ENCODE data around the gene OSTF1. TPM values are rescaled to one million over a fixed set of nuclear protein-coding genes. Genes with fewer than 3 reads are reported as not detected.

The OSTF1 gene
- total RNA-seq (2022) (6.5 and 7.0 TPM in 2 replicates), Bru-seq, nascent RNA (percentile 46 among the genes with signal in this experiment), BruChase-seq, experiment 1, labeled RNA remaining after a 2-hour chase (percentile 43 among the genes with signal in this experiment), BruChase-seq, experiment 2, labeled RNA remaining after a 6-hour chase (percentile 45 among the genes with signal in this experiment)
- long read RNA-seq, transcript OSTF1-201 (10 exons, 1,319 nt): major isoform, 9 of 10 reads
- long read RNA-seq, partial matches to known transcripts: 0 of 10 reads
- long read RNA-seq, other reads (novel, unspliced or antisense): 1 of 10 reads

- ChIA-PET POLR2A (interaction anchor here (1.0 kb wide), 1 partner anchor 59 kb away, joined by 4 read pairs; no protein-coding TSS in a partner anchor), CTCF (no interaction called here)
- H3K36me3 Mint-ChIP-seq (ENCODE audit: insufficient read depth, unreplicated experiment): peaks cover under 1% of the 10 kb centered on the region
- no TSS peak for BruUV-seq (replicated peaks)
- no peak for TF ChIP-seq CTCF (IDR thresholded peaks at IDR 0.05; ENCODE audit: insufficient read depth in 1 of 2, low read depth in 1 of 2, low read length in 1 of 2, severe bottlenecking in 1 of 2, unreplicated experiment in 1 of 2)
- H3K9me3 Mint-ChIP-seq (ENCODE audit: unreplicated experiment): no peaks in the 10 kb centered on the region
- no peaks in the 10 kb centered on the region for H3K27me3 Mint-ChIP-seq (ENCODE audit: insufficient read depth, unreplicated experiment)
- Histone ChIP-seq H3K9me3 (no peaks in the 10 kb centered on the region), H3K4me1 (no peaks in the 10 kb centered on the region), H3K36me3 (ENCODE audit: control insufficient read depth, insufficient read depth, low read length) (no peaks in the 10 kb centered on the region), H3K4me3 (ENCODE audit: low read depth, low read length) (peak within 1 kb of the TSS; percentile 56), H3K27me3 (replicated peaks; ENCODE audit: control insufficient read depth, insufficient read depth, low read length) (no peaks in the 10 kb centered on the region)
- peak; percentile 82 to 84 for DNase-seq
- H3K4me3 Mint-ChIP-seq (ENCODE audit: unreplicated experiment): peak within 1 kb of the TSS; percentile 79
- intact Hi-C loops (cut with micrococcal nuclease; ENCODE audit: unreplicated experiment): no loop called here
- H3K27ac Mint-ChIP-seq (ENCODE audit: unreplicated experiment): no peak within 1 kb of the TSS
- H3K4me1 Mint-ChIP-seq (ENCODE audit: low read depth, unreplicated experiment): no peaks in the 10 kb centered on the region
Measured at GRCh38 chr9:75087824-75088645, at the start of gene OSTF1, which contains the start of gene NMRK1. OSTF1 (plus strand) TSS chr9:75088514; CDS start chr9:75088693, 179 bp downstream. NMRK1 (minus strand) TSS chr9:75088155; CDS start chr9:75083115, 5,040 bp downstream.

GRCh38 chr9:75039009-75039408, 49.3 kb upstream of the OSTF1 start:
- intact Hi-C loops (cut with micrococcal nuclease; ENCODE audit: unreplicated experiment): no loop called here
- no peaks in the 10 kb centered on the region for H3K9me3 ChIP-seq
- H3K4me3 ChIP-seq (ENCODE audit: low read depth, low read length): no peak overlapping the region
- H3K27me3 ChIP-seq (replicated peaks; ENCODE audit: control insufficient read depth, insufficient read depth, low read length): no peaks in the 10 kb centered on the region
- POLR2A ChIA-PET: no interaction called here
- H3K4me3 Mint-ChIP-seq (ENCODE audit: unreplicated experiment): no peak overlapping the region
- H3K27ac Mint-ChIP-seq (ENCODE audit: unreplicated experiment): no peak overlapping the region
- no peaks in the 10 kb centered on the region for H3K36me3 ChIP-seq (ENCODE audit: control insufficient read depth, insufficient read depth, low read length)
- no peaks in the 10 kb centered on the region for H3K27me3 Mint-ChIP-seq (ENCODE audit: insufficient read depth, unreplicated experiment)
- H3K9me3 Mint-ChIP-seq (ENCODE audit: unreplicated experiment): no peaks in the 10 kb centered on the region
- DNase-seq: no peak
- H3K4me1 Mint-ChIP-seq (ENCODE audit: low read depth, unreplicated experiment): no peaks in the 10 kb centered on the region
- BruUV-seq (replicated peaks): no TSS peak
- CTCF ChIA-PET: no interaction called here
- no peak for TF ChIP-seq CTCF (IDR thresholded peaks at IDR 0.05; ENCODE audit: insufficient read depth in 1 of 2, low read depth in 1 of 2, low read length in 1 of 2, severe bottlenecking in 1 of 2, unreplicated experiment in 1 of 2)
- no peaks in the 10 kb centered on the region for H3K4me1 ChIP-seq
- no peaks in the 10 kb centered on the region for H3K36me3 Mint-ChIP-seq (ENCODE audit: insufficient read depth, unreplicated experiment)

- no TSS peak for BruUV-seq (replicated peaks)
- no peak for TF ChIP-seq CTCF (IDR thresholded peaks at IDR 0.05; ENCODE audit: insufficient read depth in 1 of 2, low read depth in 1 of 2, low read length in 1 of 2, severe bottlenecking in 1 of 2, unreplicated experiment in 1 of 2)
- H3K27me3 ChIP-seq (replicated peaks; ENCODE audit: control insufficient read depth, insufficient read depth, low read length): no peaks in the 10 kb centered on the region
- H3K4me1 ChIP-seq: no peaks in the 10 kb centered on the region
- no peak overlapping the region for H3K4me3 ChIP-seq (ENCODE audit: low read depth, low read length)
- DNase-seq: no peak
- POLR2A ChIA-PET: no interaction called here
- H3K36me3 ChIP-seq (ENCODE audit: control insufficient read depth, insufficient read depth, low read length): no peaks in the 10 kb centered on the region
- H3K27ac Mint-ChIP-seq (ENCODE audit: unreplicated experiment): no peak overlapping the region
- H3K4me3 Mint-ChIP-seq (ENCODE audit: unreplicated experiment): no peak overlapping the region
- H3K9me3 ChIP-seq: no peaks in the 10 kb centered on the region
- H3K4me1 Mint-ChIP-seq (ENCODE audit: low read depth, unreplicated experiment): no peaks in the 10 kb centered on the region
- CTCF ChIA-PET: no interaction called here
- H3K36me3 Mint-ChIP-seq (ENCODE audit: insufficient read depth, unreplicated experiment): no peaks in the 10 kb centered on the region
- peaks cover 1% of the 10 kb centered on the region for H3K27me3 Mint-ChIP-seq (ENCODE audit: insufficient read depth, unreplicated experiment)
- intact Hi-C loops (cut with micrococcal nuclease; ENCODE audit: unreplicated experiment): no loop called here
- H3K9me3 Mint-ChIP-seq (ENCODE audit: unreplicated experiment): no peaks in the 10 kb centered on the region
Measured at GRCh38 chr9:75039801-75040200, 48.5 kb upstream of the OSTF1 start.
